AG04450 (cell line): ENCODE data around the gene TAF1C. TPM values are rescaled to one million over a fixed set of nuclear protein-coding genes. Genes with fewer than 3 reads are reported as not detected.

Experiments used
- CTCF ChIA-PET: fragments of 300-600, 350-600 bp; formaldehyde crosslinking; extraction: SDS; loops from one replicate; lab custom pipeline; 2022; ENCODE audit warnings: antibody characterized with exemption, inconsistent platforms; lab: Charles Lee
- POLR2A ChIA-PET: fragments of 350-600 bp; formaldehyde crosslinking; extraction: SDS; loops from one replicate; lab custom pipeline; 2021; ENCODE audit warnings: antibody characterized with exemption, inconsistent platforms; lab: Yijun Ruan, JAX
- DNase-seq: peaks from one replicate; pipeline ENCODE4 v3.0.0-alpha.2; 2011; ENCODE audit warnings: low read depth, low spot score
- H3K27ac ChIP-seq: one replicate; pipeline ENCODE4 v1.5.1; 2012; ENCODE audit warnings: low read depth, low read length, control low read depth
- H3K27me3 ChIP-seq: one replicate; pipeline ENCODE4 v1.6.0; 2012; ENCODE audit warnings: low read length; ENCODE audit not compliant: control insufficient read depth, insufficient read depth
- H3K4me3 ChIP-seq: 2 replicates; pipeline ENCODE4 v1.5.1; 2011; ENCODE audit warnings: mild to moderate bottlenecking, low read depth, low read length, control low read depth
- H3K9me3 ChIP-seq: 2 replicates; pipeline ENCODE4 v1.5.1; 2012; ENCODE audit warnings: low read length; ENCODE audit not compliant: control insufficient read depth, insufficient read depth
- CTCF ChIP-seq: IDR thresholded peaks from 2 replicates; pipeline ENCODE4 v1.5.1; 2011; ENCODE audit warnings: low read depth, low read length, control low read depth, inconsistent platforms
- polyA plus RNA-seq: library from polyadenylated mRNA; depleted of rRNA; stranded (reverse); fragments of >200 nt; gene quantifications from 2 replicates; pipeline ENCODE4 v1.2.3, GENCODE V29; 2011

TAF1C gene
- polyA plus RNA-seq, 1 experiment = 14.2 TPM

- ChIA-PET CTCF (interaction anchor here (0.6 to 1.6 kb wide), 3 partner anchors 31 to 329 kb away, joined by 3 to 5 read pairs (median 4); partner anchors contain the start of gene TAF1C), POLR2A (no interaction called here)
These were observed 31.1 kb downstream of the TAF1C start for GRCh38 chr16:84155771-84156170.

DNA sequence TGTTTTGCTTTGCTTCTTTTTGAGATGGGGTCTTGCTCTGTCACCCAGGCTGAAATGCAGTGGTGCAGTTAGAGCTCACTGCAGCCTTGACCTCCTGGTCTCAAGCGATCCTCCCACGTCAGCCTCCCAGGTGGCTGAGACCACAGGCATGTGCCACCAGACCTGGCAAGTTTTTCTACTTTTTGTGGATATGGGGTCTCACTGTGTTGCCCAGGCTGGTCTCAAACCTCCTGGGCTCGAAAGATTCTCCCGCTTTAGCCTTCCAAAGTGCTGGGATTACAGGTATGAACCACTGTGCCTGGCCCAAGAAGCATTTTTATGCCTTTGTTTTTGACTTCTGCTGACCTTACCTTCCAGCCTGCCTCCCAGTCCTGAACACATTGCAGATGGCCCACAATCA is 31.6 kb downstream of the TAF1C start:
- TF ChIP-seq CTCF = no peak
- DNase-seq = no peak
- no peak overlapping the region for H3K27ac ChIP-seq
- POLR2A ChIA-PET = no interaction called here
- H3K4me3 ChIP-seq = no peak overlapping the region
- peaks cover 32% of the 10 kb centered on the region for H3K27me3 ChIP-seq
- CTCF ChIA-PET = interaction anchor here (1.1 kb wide), 1 partner anchor 90 kb away, joined by 4 read pairs; no protein-coding TSS in a partner anchor
- H3K9me3 ChIP-seq = no peaks in the 10 kb centered on the region; the same call in 1 of the 2 replicates

More at GRCh38 chr16:84155771-84156170, 31.1 kb downstream of the TAF1C start:
- Histone ChIP-seq H3K4me3 (no peak overlapping the region), H3K9me3 (no peaks in the 10 kb centered on the region; the same call in 1 of the 2 replicates), H3K27me3 (peaks cover 31% of the 10 kb centered on the region), H3K27ac (no peak overlapping the region)
- TF ChIP-seq CTCF = no peak
- no peak for DNase-seq

- no peak overlapping the region for H3K4me3 ChIP-seq
- DNase-seq = no peak
- TF ChIP-seq CTCF = no peak
- peaks cover 22% of the 10 kb centered on the region for H3K27me3 ChIP-seq
- H3K9me3 ChIP-seq = no peaks in the 10 kb centered on the region; the same call in 1 of the 2 replicates
- H3K27ac ChIP-seq = no peak overlapping the region
- POLR2A ChIA-PET = no interaction called here
- CTCF ChIA-PET = interaction anchor here (0.9 kb wide), 1 partner anchor 10 kb away, joined by 3 read pairs; no protein-coding TSS in a partner anchor
These were observed 33.1 kb downstream of the TAF1C start for GRCh38 chr16:84153660-84154214.

GRCh38 chr16:84150926-84151325 is 35.9 kb downstream of the TAF1C start:
- no peak for TF ChIP-seq CTCF
- H3K27ac ChIP-seq = no peak overlapping the region
- peaks cover 20% of the 10 kb centered on the region for H3K27me3 ChIP-seq
- CTCF ChIA-PET = interaction anchor here (0.8 to 0.9 kb wide), 2 partner anchors 25 to 36 kb away, joined by 3 to 4 read pairs; partner anchors contain the start of gene TAF1C
- no peak overlapping the region for H3K4me3 ChIP-seq
- POLR2A ChIA-PET = no interaction called here
- no peaks in the 10 kb centered on the region for H3K9me3 ChIP-seq
- DNase-seq = no peak
